Measurements from ENCODE around the gene FBXL19. TPM values are rescaled to one million over a fixed set of nuclear protein-coding genes. Genes with fewer than 3 reads are reported as not detected.
A peak's percentile ranks its signal among the peaks of the same experiment; 100 is the strongest.

The FBXL19 gene
- total and polyA plus RNA-seq, 2 of the 13 experiments (the other 11 are each of a cell fraction or from before 2014, with no cell fraction given), result 6.0 to 13.7 TPM

DNA sequence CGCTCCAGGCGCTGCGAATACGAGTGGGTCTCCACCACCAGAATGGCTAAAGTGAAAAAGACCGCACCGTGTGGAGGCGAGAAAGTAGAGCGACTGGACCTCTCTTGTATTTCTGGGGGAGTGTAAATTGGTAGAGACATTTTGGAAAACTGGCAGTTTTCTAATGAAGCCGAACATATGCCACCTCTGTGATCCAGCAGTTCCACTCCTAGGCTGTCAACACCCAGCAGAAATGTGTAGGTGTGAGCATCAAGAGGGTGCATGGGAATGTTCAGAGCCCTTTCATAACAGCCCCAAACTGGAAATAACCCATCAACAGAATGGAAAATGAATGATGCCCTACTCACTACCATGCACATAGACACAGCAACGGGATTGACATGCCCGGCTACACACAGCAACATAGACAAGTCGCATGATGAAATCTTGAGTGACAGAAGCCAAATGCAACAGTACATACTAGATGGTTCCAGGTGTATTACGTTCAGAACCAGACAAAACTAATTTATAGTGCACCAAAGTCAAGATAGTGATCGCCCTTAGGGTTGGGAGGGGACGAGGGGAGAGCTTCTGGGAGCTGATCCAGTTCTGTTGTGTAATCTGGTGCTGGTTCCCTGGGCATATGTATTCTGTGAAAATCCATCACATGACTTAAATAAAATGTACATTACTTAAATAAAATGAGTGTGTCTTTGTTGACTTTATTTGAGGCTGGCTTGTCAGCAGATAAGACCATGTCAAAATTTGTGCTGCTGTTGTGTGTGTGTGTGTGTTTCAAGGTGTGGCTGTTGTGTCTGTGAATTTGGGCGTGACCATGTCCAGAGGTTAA is 28.6 kb upstream of the FBXL19 start (continued):
- TF ChIP-seq, protein P1, sequence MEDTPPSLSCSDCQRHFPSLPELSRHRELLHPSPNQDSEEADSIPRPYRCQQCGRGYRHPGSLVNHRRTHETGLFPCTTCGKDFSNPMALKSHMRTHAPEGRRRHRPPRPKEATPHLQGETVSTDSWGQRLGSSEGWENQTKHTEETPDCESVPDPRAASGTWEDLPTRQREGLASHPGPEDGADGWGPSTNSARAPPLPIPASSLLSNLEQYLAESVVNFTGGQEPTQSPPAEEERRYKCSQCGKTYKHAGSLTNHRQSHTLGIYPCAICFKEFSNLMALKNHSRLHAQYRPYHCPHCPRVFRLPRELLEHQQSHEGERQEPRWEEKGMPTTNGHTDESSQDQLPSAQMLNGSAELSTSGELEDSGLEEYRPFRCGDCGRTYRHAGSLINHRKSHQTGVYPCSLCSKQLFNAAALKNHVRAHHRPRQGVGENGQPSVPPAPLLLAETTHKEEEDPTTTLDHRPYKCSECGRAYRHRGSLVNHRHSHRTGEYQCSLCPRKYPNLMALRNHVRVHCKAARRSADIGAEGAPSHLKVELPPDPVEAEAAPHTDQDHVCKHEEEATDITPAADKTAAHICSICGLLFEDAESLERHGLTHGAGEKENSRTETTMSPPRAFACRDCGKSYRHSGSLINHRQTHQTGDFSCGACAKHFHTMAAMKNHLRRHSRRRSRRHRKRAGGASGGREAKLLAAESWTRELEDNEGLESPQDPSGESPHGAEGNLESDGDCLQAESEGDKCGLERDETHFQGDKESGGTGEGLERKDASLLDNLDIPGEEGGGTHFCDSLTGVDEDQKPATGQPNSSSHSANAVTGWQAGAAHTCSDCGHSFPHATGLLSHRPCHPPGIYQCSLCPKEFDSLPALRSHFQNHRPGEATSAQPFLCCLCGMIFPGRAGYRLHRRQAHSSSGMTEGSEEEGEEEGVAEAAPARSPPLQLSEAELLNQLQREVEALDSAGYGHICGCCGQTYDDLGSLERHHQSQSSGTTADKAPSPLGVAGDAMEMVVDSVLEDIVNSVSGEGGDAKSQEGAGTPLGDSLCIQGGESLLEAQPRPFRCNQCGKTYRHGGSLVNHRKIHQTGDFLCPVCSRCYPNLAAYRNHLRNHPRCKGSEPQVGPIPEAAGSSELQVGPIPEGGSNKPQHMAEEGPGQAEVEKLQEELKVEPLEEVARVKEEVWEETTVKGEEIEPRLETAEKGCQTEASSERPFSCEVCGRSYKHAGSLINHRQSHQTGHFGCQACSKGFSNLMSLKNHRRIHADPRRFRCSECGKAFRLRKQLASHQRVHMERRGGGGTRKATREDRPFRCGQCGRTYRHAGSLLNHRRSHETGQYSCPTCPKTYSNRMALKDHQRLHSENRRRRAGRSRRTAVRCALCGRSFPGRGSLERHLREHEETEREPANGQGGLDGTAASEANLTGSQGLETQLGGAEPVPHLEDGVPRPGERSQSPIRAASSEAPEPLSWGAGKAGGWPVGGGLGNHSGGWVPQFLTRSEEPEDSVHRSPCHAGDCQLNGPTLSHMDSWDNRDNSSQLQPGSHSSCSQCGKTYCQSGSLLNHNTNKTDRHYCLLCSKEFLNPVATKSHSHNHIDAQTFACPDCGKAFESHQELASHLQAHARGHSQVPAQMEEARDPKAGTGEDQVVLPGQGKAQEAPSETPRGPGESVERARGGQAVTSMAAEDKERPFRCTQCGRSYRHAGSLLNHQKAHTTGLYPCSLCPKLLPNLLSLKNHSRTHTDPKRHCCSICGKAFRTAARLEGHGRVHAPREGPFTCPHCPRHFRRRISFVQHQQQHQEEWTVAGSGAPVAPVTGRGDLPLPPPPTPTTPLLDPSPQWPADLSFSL (CRISPR knock-in tag; IDR thresholded peaks at IDR 0.05), result 0 out of 2 replicates have a peak, but pooled peaks have one; percentile 45
- TF ChIP-seq ZNF674 (CRISPR knock-in tag; IDR thresholded peaks at IDR 0.05; ENCODE audit: low read depth) (0 out of 2 replicates have a peak, but pooled peaks have one; percentile 71), RBM39 (IDR thresholded peaks at IDR 0.05; ENCODE audit: low read depth, low read length, poor library complexity, severe bottlenecking) (no peak), CCAR2 (optimal IDR thresholded peaks at IDR 0.05; ENCODE audit: low read depth, low read length) (no peak), EED (CRISPR knock-in tag; IDR thresholded peaks at IDR 0.05) (peak; percentile 80; the same call in 1 of the 2 replicates), GTF3A (CRISPR knock-in tag; conservative IDR thresholded peaks at IDR 0.05) (no peak), ETV5 (CRISPR knock-in tag; IDR thresholded peaks at IDR 0.05; ENCODE audit: borderline replicate concordance) (no peak; the same call in 1 of the 2 replicates), ATF6 (CRISPR knock-in tag; conservative IDR thresholded peaks at IDR 0.05) (no peak), NR1H2 (CRISPR knock-in tag; IDR thresholded peaks at IDR 0.05; ENCODE audit: borderline replicate concordance, low read depth) (no peak; the same call in 1 of the 2 replicates), NFRKB (IDR thresholded peaks at IDR 0.05) (no peak), CREM (IDR thresholded peaks at IDR 0.05) (no peak), CREM (CRISPR knock-in tag; IDR thresholded peaks at IDR 0.05) (no peak), THAP11 (CRISPR knock-in tag; IDR thresholded peaks at IDR 0.05) (no peak), ZNF235 (CRISPR knock-in tag; IDR thresholded peaks at IDR 0.05; ENCODE audit: borderline replicate concordance) (no peak), TBX3 (IDR thresholded peaks at IDR 0.05; ENCODE audit: borderline replicate concordance) (no peak), ZNF138 (CRISPR knock-in tag; IDR thresholded peaks at IDR 0.05; ENCODE audit: low read depth) (0 out of 2 replicates have a peak, but pooled peaks have one; percentile 1), ZNF335 (CRISPR knock-in tag; IDR thresholded peaks at IDR 0.05) (no peak), ZNF274 (CRISPR knock-in tag; IDR thresholded peaks at IDR 0.05) (no peak)
- TF ChIP-seq, protein P2, sequence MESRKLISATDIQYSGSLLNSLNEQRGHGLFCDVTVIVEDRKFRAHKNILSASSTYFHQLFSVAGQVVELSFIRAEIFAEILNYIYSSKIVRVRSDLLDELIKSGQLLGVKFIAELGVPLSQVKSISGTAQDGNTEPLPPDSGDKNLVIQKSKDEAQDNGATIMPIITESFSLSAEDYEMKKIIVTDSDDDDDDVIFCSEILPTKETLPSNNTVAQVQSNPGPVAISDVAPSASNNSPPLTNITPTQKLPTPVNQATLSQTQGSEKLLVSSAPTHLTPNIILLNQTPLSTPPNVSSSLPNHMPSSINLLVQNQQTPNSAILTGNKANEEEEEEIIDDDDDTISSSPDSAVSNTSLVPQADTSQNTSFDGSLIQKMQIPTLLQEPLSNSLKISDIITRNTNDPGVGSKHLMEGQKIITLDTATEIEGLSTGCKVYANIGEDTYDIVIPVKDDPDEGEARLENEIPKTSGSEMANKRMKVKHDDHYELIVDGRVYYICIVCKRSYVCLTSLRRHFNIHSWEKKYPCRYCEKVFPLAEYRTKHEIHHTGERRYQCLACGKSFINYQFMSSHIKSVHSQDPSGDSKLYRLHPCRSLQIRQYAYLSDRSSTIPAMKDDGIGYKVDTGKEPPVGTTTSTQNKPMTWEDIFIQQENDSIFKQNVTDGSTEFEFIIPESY (CRISPR knock-in tag; IDR thresholded peaks at IDR 0.05), result peak; percentile 2; the same call in 1 of the 2 replicates

Measured in HepG2 (cell line).